Measurements from ENCODE around the gene SEMA5A. TPM values are rescaled to one million over a fixed set of nuclear protein-coding genes. Genes with fewer than 3 reads are reported as not detected.

Gene SEMA5A
- polyA plus RNA-seq, 5 donors, result 14.2 to 25.1 (median 18.4) TPM

GRCh38 chr5:9182899-9183695 is 362.8 kb downstream of the SEMA5A start:
- DNase-seq, result no peak

GRCh38 chr5:9176641-9177040 is 369.2 kb downstream of the SEMA5A start:
- no peak for DNase-seq

- DNase-seq, result no peak
Measured at GRCh38 chr5:9174446-9174845, 371.4 kb downstream of the SEMA5A start.

- DNase-seq, result no peak
Measured at GRCh38 chr5:9173281-9174048, 372.4 kb downstream of the SEMA5A start.

GRCh38 chr5:9170026-9170425 is 375.8 kb downstream of the SEMA5A start:
- no peak for DNase-seq

GRCh38 chr5:9169557-9169902 is 376.3 kb downstream of the SEMA5A start:
- no peak for DNase-seq

- no peak for DNase-seq
Measured at GRCh38 chr5:9168791-9169556, 376.9 kb downstream of the SEMA5A start.

GRCh38 chr5:9166202-9167112 is 379.4 kb downstream of the SEMA5A start:
- DNase-seq, result no peak

- DNase-seq, result no peak
Measured at GRCh38 chr5:9165546-9165945, 380.3 kb downstream of the SEMA5A start.

- no peak for DNase-seq
Measured at GRCh38 chr5:9160747-9161146, 385.1 kb downstream of the SEMA5A start.

- no peak for DNase-seq
Measured at GRCh38 chr5:9157811-9158210, 388.1 kb downstream of the SEMA5A start.

- no peak for DNase-seq
Measured at GRCh38 chr5:9157020-9157419, 388.9 kb downstream of the SEMA5A start.

GRCh38 chr5:9156282-9156681 is 389.6 kb downstream of the SEMA5A start:
- no peak for DNase-seq

- no peak for DNase-seq
Measured at GRCh38 chr5:9151684-9152427, 394.0 kb downstream of the SEMA5A start.

GRCh38 chr5:9149988-9150387 is 395.9 kb downstream of the SEMA5A start:
- DNase-seq, result no peak

GRCh38 chr5:9148242-9148641 is 397.6 kb downstream of the SEMA5A start:
- no peak for DNase-seq

- DNase-seq, result no peak
Measured at GRCh38 chr5:9140711-9141110, 405.2 kb downstream of the SEMA5A start.

- no peak for DNase-seq
Measured at GRCh38 chr5:9140202-9140601, 405.7 kb downstream of the SEMA5A start.

GRCh38 chr5:9139344-9139743 is 406.5 kb downstream of the SEMA5A start:
- DNase-seq, result no peak

GRCh38 chr5:9128136-9128535 is 417.7 kb downstream of the SEMA5A start:
- no peak for DNase-seq

GRCh38 chr5:9126490-9126889 is 419.4 kb downstream of the SEMA5A start:
- no peak for DNase-seq
